GM18907 (cell line): ENCODE measurements around the gene USP24.

Source experiments
- ATAC-seq: cut with Tn5 transposase; IDR thresholded peaks from one replicate; pipeline ENCODE4 v1.9.1; 2021; ENCODE audit warnings: mild to moderate bottlenecking, moderate library complexity; ENCODE audit not compliant: unreplicated experiment

USP24 gene

GRCh38 chr1:55057270-55057955 lies 157.8 kb downstream of the USP24 start:
- no peak for ATAC-seq

- ATAC-seq = no peak
Observed at GRCh38 chr1:55056632-55056992, 158.6 kb downstream of the USP24 start.

- no peak for ATAC-seq
Observed at GRCh38 chr1:55055951-55056631, 159.1 kb downstream of the USP24 start.

- ATAC-seq = no peak
Observed at GRCh38 chr1:55055084-55055882, 159.9 kb downstream of the USP24 start.

- no peak for ATAC-seq
Observed at GRCh38 chr1:55054396-55054795, 160.8 kb downstream of the USP24 start.

GRCh38 chr1:55053265-55053954 lies 161.8 kb downstream of the USP24 start:
- ATAC-seq = no peak

GRCh38 chr1:55052221-55053142 lies 162.7 kb downstream of the USP24 start:
- ATAC-seq = no peak

GRCh38 chr1:55051621-55052020 lies 163.5 kb downstream of the USP24 start:
- ATAC-seq = no peak

GRCh38 chr1:55051169-55051568 lies 164.0 kb downstream of the USP24 start:
- ATAC-seq = no peak

GRCh38 chr1:55050283-55050682 lies 164.9 kb downstream of the USP24 start:
- ATAC-seq = no peak

GRCh38 chr1:55049914-55050278 lies 165.3 kb downstream of the USP24 start:
- ATAC-seq = no peak

GRCh38 chr1:55049271-55049913 lies 165.8 kb downstream of the USP24 start:
- ATAC-seq = no peak

GRCh38 chr1:55048453-55049270 lies 166.5 kb downstream of the USP24 start:
- no peak for ATAC-seq

- ATAC-seq = no peak
Observed at GRCh38 chr1:55047611-55048010, 167.6 kb downstream of the USP24 start.

GRCh38 chr1:55046871-55047270 lies 168.3 kb downstream of the USP24 start:
- ATAC-seq = no peak

GRCh38 chr1:55045430-55045829 lies 169.7 kb downstream of the USP24 start:
- no peak for ATAC-seq

- ATAC-seq = no peak
Observed at GRCh38 chr1:55044617-55045397, 170.4 kb downstream of the USP24 start.

GRCh38 chr1:55043726-55044125 lies 171.4 kb downstream of the USP24 start:
- no peak for ATAC-seq
